Dedifferentiated amniotic fluid mesenchymal stem cell (primary cell): ENCODE measurements around the gene CD74.

Experiments
- DNase-seq: peaks from one replicate; pipeline ENCODE4 v3.0.0-alpha.2; 2016; ENCODE audit errors: extremely low spot score

CD74 gene

GRCh38 chr5:150397146-150397781 is 15.4 kb downstream of the CD74 start:
- DNase-seq, result no peak

- DNase-seq, result no peak
Observed at GRCh38 chr5:150396267-150396666, 16.4 kb downstream of the CD74 start.

GRCh38 chr5:150395688-150395975 is 17.1 kb downstream of the CD74 start:
- no peak for DNase-seq

- DNase-seq, result no peak
Observed at GRCh38 chr5:150394912-150395687, 17.6 kb downstream of the CD74 start.

- DNase-seq, result no peak
Observed at GRCh38 chr5:150394131-150394530, 18.6 kb downstream of the CD74 start.

- DNase-seq, result no peak
Observed at GRCh38 chr5:150393096-150393645, 19.5 kb downstream of the CD74 start.

- no peak for DNase-seq
Observed at GRCh38 chr5:150392680-150393079, 20.0 kb downstream of the CD74 start.

- no peak for DNase-seq
Observed at GRCh38 chr5:150391986-150392385, 20.7 kb downstream of the CD74 start.

- DNase-seq, result no peak
Observed at GRCh38 chr5:150391064-150391834, 21.5 kb downstream of the CD74 start.

- no peak for DNase-seq
Observed at GRCh38 chr5:150389531-150390266, 23.0 kb downstream of the CD74 start.

GRCh38 chr5:150386024-150386855 is 26.5 kb downstream of the CD74 start:
- no peak for DNase-seq

- DNase-seq, result no peak
Observed at GRCh38 chr5:150384701-150385100, 28.0 kb downstream of the CD74 start.

GRCh38 chr5:150377964-150378694 is 34.6 kb downstream of the CD74 start:
- peak; percentile 65 for DNase-seq

GRCh38 chr5:150376799-150377771 is 35.6 kb downstream of the CD74 start:
- DNase-seq, result peak; percentile 23

- no peak for DNase-seq
Observed at GRCh38 chr5:150374651-150375050, 38.1 kb downstream of the CD74 start.

- DNase-seq, result no peak
Observed at GRCh38 chr5:150372639-150373038, 40.1 kb downstream of the CD74 start.

GRCh38 chr5:150368526-150368925 is 44.2 kb downstream of the CD74 start:
- DNase-seq, result no peak

GRCh38 chr5:150364004-150364403 is 48.7 kb downstream of the CD74 start:
- no peak for DNase-seq

- DNase-seq, result no peak
Observed at GRCh38 chr5:150363185-150363584, 49.5 kb downstream of the CD74 start.
